GM18520 (cell line): ENCODE results near the gene GCNT4.
"Not testable (repeated sequence)": the region's sequence is repeated elsewhere in the genome, so short reads cannot be mapped to it uniquely, and the experiment has no call there.

Experiments used
- ATAC-seq: cut with Tn5 transposase; IDR thresholded peaks from one replicate; pipeline ENCODE4 v1.9.1; 2021; ENCODE audit not compliant: unreplicated experiment

GCNT4 gene

GRCh38 chr5:75052192-75053053 lies at the start of gene GCNT4:
GCNT4 (minus strand) TSS chr5:75052558; CDS start chr5:75030037, 22,521 bp downstream.
- no peak for ATAC-seq

- ATAC-seq = not testable (repeated sequence)
Observed at GRCh38 chr5:75095956-75096355, 43.6 kb upstream of the GCNT4 start.

GRCh38 chr5:75091597-75091996 lies 39.2 kb upstream of the GCNT4 start:
- no peak for ATAC-seq

- ATAC-seq = no peak
Observed at GRCh38 chr5:75089662-75090061, 37.3 kb upstream of the GCNT4 start.

GRCh38 chr5:75089137-75089536 lies 36.8 kb upstream of the GCNT4 start:
- ATAC-seq = no peak

GRCh38 chr5:75088648-75089047 lies 36.3 kb upstream of the GCNT4 start:
- no peak for ATAC-seq

GRCh38 chr5:75081510-75081909 lies 29.2 kb upstream of the GCNT4 start:
- ATAC-seq = no peak

- not testable (repeated sequence) for ATAC-seq
Observed at GRCh38 chr5:75079346-75079745, 27.0 kb upstream of the GCNT4 start.

GRCh38 chr5:75078027-75078426 lies 25.7 kb upstream of the GCNT4 start:
- no peak for ATAC-seq

- no peak for ATAC-seq
Observed at GRCh38 chr5:75072061-75072460, 19.7 kb upstream of the GCNT4 start.

GRCh38 chr5:75071100-75071499 lies 18.7 kb upstream of the GCNT4 start:
- no peak for ATAC-seq

GRCh38 chr5:75067434-75067833 lies 15.1 kb upstream of the GCNT4 start:
- no peak for ATAC-seq

GRCh38 chr5:75062925-75063531 lies 10.7 kb upstream of the GCNT4 start:
- ATAC-seq = no peak

GRCh38 chr5:75059912-75060545 lies 7.7 kb upstream of the GCNT4 start:
- ATAC-seq = no peak

GRCh38 chr5:75058986-75059535 lies 6.7 kb upstream of the GCNT4 start:
- no peak for ATAC-seq

- no peak for ATAC-seq
Observed at GRCh38 chr5:75057561-75057960, 5.2 kb upstream of the GCNT4 start.

- no peak for ATAC-seq
Observed at GRCh38 chr5:75055727-75056144, 3.4 kb upstream of the GCNT4 start.

GRCh38 chr5:75054134-75054930 lies 2.0 kb upstream of the GCNT4 start:
- no peak for ATAC-seq

GRCh38 chr5:75053304-75054133 lies 1.2 kb upstream of the GCNT4 start:
- ATAC-seq = no peak

- ATAC-seq = no peak
Observed at GRCh38 chr5:75053054-75053303, 621 bp upstream of the GCNT4 start.
